Mesenteric fat pad (tissue), 1 donor: ENCODE measurements around the gene CHMP4B. TPM values are rescaled to one million over a fixed set of nuclear protein-coding genes. Genes with fewer than 3 reads are reported as not detected.

ENCODE experiments used
- DNase-seq: peaks from one replicate; pipeline ENCODE4 v3.0.0-alpha.2; 2020; ENCODE audit warnings: low spot score
- total RNA-seq: library from RNA; stranded (reverse); fragmentation: NEBNext Ultra II Directional; extraction: Animal tissue kit (Norgen Biotek cat#: 25700); gene quantifications from one replicate; pipeline ENCODE4 v1.2.1, GENCODE V29; 2021
- donor health status: DM: yes; HTN: yes; CAD: no.

Gene CHMP4B
- total RNA-seq, 1 donor from 2014 or later: 85.2 TPM

DNA sequence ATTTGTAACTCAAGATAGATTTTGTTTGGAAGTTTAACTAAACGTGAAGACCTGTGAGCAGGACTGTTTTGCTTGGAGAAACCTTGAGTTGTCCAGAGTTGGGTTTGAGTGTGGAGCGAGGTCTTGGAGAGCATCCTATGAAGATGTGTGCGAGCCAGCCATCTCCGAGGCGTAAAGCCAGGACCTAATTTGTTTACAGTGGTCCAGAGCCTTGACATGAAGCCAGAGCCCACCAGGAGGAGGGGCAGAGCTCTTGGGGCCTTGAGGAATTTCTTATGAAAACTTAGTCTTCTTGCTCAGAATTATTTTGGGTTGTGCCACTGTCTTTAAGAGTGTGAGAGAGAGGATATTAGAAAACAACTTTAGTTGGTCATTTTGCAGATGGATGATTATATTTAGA lies 6.3 kb downstream of the CHMP4B start:
- DNase-seq: no peak

DNA sequence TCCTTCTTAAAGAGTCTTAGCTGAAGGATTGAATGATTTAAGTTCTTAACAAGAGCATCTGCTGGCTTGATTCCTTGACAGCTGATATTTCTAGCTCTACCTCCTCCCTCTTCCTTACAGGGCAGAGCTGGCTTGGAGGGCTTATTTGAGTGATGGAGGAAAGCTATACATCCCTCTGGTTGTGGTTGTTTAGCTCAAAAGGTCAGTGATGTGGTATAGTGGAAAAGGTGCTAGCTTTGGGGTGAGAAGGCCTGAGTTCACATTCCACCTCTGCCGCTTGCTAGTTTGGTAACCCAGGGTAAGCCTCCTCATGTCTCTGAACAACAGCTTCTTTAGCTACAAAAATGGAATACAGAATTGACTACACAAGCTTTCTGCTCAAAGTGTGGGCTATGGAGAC lies 8.3 kb downstream of the CHMP4B start:
- no peak for DNase-seq

DNA sequence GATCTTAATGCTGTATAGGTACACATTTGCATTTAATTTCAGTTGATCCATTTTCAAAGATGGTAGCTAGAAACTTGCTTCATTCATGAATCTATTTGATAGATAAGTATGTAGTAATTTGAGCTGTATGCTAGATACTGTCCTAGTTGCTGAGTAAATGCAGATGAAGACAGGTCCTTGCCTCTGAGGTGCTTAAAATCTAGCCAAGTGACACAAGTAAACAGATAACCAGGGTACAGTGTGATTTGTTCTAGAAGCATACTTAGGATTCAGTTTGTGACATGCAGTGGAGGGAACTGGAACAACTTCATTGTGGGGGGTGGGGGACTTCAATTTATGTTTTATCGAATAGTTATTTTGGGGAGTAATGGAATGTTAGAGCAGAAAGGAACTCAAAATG lies 9.2 kb downstream of the CHMP4B start:
- no peak for DNase-seq

DNA sequence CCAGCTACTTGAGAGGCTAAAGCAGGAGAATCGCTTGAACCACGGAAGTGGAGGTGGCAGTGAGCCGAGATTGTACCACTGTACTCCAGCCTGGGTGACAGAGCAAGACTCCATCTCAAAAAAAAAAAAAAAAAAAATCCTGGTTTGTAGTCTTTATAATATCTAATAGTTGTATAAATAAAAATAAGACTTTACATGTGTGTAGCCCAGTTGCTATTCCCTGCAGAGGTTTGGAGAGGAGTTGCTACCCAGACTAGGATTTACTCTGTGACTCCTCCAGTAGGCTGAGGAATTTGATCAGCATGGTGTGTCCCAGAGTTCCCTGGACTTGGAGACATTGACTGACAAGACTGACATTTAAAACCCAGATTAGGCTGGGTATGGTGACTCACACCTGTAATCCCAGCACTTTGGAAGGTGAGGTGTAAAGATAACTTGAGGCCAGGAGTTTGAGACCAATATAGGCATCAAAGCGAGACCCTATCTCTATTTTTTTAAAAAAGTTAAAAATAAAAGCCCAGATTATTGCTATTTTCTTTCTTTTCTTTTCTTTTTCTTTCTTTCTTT lies 10.2 kb downstream of the CHMP4B start:
- no peak for DNase-seq

DNA sequence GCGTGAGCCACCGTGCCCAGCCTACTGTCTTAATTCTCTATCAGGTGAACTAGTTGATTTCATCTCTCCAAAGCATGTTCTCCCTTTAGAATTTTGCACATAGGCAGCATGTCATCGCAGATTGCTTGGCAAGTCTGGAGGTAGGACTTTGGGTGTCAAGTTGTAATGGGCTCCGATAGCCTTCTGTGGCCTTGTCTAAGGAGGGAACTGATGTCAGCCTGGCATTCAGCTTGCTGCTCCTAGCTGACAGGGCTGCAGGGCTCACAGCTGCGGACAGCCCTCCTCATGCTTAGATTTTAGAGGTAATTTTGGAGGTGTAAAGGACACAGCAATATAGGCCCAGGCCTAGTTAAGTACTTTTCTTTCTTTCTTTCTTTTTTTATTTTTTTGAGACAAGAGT lies 11.3 kb downstream of the CHMP4B start:
- no peak for DNase-seq

DNA sequence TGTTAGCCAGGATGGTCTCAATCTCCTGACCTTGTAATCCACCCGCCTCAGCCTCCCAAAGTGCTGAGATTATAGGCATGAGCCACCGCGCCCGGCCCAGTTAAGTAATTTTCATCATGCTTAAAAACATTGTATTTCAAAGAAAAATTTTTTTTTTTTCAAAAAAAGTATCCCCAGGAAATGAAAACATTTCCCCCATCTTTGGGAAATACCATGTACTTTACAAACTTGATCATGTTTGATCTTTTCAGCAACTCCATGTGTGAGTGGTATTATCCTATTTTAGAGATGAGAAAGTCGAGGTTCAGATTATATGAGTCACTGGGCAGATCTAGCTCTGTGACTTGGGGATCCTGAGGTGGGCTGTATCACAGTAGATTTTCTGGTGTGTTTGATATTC lies 11.8 kb downstream of the CHMP4B start:
- DNase-seq: no peak

DNA sequence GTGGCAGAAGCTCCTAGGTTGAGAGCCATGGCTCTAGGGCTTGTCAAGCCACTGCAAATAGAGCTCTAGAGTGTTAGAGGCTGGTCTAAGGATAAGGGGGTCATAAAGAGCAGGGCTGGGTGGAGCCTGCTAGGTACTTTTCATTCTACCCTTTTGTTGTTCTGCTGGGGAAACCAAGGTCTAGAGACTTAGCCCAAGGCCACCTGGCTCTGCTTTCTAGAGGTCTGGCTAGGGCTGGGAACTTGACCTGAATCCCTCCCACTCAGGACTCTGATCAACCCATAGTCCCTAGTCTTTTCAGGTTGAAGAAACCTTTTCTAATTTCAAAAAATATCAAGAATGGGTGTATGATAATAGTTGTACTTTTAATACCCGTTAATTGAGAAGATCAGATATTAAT lies 13.7 kb downstream of the CHMP4B start:
- no peak for DNase-seq

DNA sequence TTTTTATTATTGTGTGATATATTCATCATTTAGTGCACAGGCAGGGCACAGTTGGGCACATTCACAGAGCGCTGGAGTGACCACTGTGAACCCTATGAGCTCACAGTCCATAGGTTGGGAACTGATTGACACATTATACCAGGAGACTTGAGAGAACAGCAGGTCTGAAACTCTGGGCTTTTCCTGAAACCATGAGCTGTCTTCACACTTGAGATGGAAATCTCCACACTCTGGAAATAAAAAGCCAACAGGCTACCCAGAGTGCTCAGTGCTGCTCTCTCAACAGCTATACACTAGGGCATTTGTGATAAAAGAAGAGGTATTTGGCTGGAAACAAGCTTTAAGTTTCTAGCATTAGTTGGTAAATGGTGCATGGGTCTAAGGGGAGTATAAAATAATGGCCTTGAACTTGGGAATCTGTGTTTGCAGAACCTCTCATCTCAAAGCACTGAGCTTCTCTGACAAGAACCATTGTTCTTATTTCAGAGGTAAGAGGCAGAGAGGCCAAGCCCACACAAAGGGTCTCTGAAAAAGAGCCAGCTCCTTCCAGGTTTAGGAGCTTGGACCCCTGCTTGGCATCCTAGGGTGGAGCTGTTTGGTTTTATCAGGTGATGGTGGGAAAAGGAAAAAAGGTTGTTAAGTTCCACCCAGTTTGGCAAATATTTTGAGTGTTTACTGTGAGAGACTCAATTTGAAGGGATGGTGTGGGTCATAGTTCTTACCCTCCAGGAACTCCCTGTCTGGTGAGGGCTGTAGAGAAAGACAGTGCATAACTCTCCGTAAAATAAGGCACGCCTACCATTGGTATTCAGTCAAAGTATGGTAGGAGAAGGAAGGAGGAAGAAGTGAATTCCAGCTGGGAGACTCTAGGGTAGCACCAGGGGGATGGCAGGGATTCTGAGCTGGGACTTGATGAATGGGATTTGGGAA lies 14.5 kb downstream of the CHMP4B start:
- DNase-seq: no peak

DNA sequence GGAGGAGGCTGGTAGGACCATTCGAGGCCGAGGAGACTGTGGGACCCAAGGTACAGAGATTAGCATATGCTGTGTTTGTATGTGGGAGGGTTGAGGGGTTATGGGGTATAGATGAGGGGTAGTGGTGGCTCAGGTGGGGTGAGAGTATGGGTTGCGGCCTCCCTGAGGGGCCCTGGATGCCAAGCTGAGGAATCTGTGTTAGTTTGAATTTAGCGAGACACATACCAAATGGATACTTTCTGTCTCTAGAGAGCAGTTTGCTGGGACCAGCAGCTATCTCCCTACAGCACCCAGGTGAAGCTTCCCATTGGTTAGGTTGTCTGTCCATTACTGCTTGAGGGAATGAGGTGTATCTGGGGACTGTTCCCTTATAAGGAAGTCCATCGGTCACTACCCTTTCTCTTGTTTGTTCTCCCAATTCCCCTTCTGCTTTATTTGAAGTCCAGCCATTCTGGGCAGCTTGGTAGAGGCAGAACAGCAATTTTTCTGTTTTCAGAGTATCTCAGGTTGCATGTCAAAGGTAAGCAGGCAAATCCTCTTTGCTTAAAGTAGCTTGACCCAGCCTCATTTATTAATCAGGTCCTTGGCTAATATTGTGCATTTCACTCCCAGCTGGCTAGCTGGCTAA lies 15.2 kb downstream of the CHMP4B start:
- no peak for DNase-seq

DNA sequence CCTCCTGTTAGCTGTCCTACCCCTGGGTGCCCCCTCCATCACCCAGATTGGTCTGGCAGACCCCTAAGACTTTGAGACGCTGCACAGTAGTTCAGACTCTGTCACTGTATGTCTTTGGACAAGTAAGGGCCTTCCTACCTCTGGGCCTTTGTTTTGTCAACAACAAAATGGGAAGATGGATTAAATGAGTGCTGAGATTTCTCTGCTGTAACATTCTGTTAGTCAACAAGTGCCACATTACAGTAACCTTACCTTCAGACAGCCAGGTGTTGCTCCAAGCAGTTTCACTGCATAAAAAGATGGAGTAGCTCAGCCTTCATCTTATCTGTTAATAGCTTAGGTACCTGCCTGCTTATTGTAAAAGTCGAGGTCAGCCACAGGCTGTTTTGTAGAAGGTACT lies 16.0 kb downstream of the CHMP4B start:
- DNase-seq: no peak

DNA sequence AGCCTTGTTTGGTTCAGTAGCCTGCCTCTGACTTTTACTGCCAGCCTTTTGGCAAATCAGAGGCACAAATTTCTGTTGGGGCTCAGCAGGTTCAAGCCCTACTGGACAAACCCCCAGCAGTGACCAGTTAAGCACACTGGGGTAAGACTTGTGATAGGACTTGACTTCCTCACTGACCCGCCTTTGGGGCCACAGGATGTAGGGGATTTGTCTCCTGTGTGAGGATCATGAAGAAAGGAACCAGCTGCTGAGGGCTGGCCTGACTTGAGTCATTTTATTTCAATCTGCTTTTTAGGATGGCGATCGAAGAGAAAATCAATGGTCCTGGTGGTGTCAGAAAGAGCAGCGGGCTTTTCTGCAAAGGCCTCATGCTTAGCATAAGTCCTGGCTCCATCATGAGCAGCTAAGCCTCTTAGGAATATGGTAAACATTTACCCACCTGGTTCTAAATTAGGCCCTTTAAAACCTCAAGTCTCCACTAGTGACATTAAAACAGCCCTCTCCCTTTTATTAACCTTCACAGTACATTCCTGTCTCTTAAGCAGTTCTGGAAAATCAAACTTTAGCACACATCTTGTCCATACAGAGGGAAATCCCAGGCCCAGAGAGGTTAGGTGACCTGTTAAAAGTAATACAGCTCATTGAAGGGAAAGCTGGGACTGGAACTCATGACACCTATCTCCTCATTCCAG lies 16.6 kb downstream of the CHMP4B start:
- no peak for DNase-seq

DNA sequence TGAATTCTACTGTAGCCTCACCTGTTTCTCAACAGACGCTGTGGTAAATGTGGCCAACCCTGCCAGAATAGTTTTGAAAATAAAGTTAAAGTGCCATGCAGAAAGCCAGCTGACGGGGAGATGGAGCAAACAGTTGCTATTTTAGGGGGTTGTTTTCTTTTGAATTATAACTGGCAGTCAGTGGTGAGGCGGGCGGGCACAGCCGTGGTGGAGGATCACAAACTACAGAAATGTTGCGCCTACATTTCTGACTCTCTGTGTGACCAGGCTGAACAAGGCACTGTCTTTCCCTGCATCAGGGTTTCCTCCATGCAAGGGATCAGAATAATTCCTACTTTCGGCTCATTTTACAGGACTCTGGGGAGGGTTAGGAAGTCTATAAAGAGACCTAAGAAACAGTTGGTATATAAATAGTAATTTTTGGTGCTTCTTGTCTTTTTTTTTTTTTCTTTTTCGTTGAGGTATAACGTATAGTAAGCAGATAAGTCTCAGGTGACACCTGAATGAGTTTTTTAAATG lies 17.2 kb downstream of the CHMP4B start:
- DNase-seq: no peak

DNA sequence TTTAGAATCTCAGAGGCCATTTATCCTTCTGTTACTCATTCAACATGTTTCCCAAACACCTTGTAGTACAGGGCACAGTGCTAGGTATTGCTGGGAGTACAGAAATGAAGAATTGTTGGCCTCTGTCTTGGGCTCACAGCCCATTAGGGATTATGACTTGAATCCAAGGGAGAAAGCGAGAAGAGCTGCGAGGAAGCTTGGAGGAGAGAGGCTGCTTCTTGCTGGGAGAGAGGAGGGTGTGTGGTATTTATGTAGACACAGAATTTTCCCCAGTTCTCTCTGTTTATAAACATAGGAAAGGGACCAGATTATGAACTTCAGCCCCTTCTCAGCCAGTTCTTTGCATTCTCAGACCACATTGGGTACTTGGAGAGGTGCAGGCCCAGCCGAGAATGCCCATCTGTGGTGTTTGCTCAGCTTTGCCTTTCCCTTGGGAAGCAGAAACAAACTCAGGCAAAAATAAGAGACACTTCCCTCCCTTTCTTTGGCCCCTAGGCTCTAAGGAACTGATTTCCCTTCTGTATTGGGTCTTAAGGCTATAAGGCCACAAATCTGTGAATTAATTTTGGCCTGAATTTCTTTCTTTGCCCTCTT lies 17.9 kb downstream of the CHMP4B start:
- DNase-seq: no peak

DNA sequence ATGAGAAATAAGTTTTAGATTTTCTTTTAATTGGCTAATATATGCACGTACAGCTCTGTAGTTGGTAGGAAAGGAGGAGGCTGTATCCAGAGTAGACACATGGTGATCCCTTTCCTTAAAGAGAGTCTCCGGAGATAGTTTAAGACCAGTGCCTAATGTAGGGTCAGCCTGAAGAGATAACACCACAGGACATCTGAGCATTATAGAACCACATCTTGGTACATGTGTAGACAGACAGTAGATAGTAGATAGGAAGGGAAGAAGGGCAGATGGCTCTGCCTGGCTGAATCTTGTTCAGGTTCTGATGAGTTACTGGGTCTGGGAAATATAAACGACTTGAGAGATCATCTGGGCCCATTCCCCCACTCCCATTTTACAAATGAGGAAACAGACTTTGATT lies 18.5 kb downstream of the CHMP4B start:
- DNase-seq: no peak

DNA sequence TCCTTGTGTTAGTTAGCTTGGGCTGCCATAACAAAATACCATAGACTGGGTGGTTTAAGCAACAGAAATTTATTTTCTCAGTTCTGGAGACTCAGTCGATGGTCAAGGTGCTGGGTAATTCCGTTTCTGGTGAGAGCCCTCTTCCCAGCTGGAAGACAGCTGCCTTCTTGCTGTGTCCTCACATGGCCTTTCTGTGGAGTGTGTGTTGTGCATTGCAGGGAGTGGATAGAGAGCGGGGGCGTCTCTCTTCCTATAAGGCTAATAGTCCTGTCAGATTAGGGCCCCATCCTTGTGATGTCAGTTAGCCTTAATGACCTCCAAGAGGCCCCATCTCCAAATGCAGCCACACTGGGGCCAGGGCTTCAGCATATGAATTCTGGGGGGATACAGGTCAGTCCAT lies 19.2 kb downstream of the CHMP4B start:
- no peak for DNase-seq

DNA sequence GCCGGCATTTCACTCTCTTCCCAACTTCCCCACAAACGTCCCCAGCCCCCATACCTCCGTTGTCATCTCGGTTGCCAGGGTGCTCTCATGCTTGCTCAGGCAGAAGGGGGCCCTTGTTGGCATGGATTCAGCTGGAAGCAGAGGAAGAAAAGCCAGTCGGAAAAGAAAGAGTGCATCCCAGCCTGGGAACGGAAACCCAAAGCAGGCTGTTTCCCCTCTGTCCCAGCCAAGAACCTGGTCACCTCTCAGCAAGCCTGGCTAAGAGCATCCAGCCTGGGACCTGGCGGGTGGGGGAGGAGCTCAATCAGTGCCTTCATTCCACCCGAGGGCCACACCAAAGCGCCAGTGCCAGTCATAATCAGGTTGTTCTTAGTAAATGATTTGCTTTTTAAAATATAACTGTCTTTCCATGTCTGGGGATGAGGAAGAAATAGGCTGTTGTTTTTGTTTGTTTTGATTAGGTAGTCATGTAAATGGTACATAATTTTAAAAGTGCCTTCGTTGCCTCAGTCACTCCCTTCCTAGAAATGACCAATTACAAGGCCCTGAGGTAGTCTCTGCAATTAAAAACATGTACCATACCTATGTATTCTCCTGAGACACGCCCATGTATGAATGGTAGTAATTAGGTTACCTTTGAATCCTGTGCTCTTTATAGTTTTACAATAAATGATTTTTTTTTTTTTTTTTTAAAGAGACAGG lies 21.1 kb downstream of the CHMP4B start:
- DNase-seq: no peak

DNA sequence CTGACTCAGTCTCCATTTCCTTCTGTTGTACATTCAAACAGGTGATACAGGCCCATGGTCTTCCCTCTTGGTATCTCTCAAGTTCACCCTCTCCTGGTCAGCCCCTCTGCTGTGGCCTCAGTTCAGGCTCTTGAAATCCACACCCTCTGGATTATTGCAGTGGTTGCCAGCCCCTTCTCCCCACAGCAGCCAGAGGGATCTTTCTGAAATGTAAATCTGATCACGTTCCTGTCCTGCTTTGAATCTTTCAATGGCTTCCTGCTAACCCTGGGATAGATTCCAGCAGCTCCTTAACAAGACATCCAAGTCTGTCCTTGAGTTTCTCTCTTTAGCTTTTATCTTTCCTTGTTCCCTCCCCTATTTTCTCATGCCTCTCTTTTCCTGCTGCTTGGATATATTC lies 22.2 kb downstream of the CHMP4B start:
- DNase-seq: no peak

DNA sequence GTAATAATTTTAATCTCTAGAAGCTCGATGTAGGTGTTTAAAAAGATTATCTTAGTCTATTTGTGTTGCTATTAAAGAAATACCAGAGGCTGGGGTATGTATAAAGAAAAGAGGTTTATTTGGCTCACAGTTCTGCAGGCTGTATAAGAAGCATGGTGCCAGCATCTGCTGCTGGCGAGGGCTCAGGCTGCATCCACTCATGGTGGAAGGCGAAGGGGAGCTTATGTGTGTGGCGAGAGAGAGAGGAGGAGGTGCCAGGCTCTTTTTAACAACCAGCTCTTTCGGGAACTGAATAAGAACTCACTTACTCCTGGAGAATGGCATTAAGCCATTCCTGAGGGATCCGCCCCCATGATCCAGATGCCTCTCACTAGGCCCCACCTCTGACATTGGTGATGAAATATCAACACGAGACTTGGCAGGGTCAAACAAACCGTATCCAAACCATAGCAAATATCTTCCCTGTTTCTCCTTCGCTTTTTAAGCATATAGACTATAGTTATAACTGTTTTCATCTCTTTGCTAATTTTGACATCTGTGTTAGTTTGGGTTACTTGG lies 24.5 kb downstream of the CHMP4B start:
- DNase-seq: no peak

DNA sequence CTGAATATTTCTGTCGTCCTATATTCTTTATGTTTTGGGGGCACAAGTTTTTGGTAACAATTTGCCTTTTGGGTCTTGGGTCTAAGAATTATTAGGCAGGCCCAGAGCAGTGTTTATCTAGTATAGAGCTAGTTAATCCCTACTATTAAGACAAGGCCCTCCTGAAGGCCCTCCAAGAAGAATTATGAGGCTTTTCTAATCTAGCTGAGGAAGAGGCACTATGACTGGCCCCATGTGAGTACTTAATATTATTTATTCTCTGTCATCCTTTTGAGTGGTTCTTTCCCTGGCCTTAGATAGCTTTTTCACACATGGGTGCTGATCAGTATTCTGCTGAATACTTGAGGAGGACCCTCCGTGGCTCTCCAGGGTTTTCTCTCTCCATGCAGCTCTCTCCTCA lies 25.1 kb downstream of the CHMP4B start:
- no peak for DNase-seq

DNA sequence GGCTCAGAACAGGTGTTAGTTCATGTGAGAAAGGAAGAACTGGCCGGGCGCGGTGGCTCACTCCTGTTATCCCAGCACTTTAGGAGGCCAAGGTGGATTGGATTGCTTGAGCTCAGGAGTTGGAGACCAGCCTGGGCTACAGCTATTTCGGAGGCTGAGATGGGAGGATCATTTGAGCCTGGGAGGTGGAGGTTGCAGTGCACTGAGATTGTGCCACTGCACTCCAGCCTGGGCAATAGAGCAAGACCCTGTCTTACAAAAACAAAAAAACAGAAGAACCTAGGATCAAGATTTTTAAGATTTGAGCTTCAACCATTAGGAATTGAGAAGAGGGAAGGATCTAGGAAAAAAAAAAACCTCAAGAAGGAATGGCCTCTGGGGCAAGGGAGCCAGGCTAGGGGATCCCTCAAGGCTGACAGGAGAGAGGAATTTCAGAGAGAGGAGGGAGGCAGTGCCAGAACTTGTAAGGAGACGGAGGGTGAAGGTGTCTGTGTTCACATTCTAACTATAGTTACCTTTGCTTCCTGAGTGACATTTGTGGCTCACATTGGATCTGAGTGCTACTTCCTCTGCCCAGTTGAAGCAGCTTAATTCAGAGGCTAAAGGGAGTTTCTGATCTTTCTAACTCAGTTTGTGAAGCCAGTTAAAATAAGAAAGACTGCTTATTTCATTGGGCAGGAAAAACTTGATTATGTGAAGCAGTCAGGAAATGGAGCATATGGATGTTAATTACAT lies 26.1 kb downstream of the CHMP4B start:
- no peak for DNase-seq
